ENCODE measurements around the gene SVIL.

- TF ChIP-seq, protein P1, sequence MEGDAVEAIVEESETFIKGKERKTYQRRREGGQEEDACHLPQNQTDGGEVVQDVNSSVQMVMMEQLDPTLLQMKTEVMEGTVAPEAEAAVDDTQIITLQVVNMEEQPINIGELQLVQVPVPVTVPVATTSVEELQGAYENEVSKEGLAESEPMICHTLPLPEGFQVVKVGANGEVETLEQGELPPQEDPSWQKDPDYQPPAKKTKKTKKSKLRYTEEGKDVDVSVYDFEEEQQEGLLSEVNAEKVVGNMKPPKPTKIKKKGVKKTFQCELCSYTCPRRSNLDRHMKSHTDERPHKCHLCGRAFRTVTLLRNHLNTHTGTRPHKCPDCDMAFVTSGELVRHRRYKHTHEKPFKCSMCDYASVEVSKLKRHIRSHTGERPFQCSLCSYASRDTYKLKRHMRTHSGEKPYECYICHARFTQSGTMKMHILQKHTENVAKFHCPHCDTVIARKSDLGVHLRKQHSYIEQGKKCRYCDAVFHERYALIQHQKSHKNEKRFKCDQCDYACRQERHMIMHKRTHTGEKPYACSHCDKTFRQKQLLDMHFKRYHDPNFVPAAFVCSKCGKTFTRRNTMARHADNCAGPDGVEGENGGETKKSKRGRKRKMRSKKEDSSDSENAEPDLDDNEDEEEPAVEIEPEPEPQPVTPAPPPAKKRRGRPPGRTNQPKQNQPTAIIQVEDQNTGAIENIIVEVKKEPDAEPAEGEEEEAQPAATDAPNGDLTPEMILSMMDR (conservative IDR thresholded peaks at IDR 0.05): no peak
- no peak for TF ChIP-seq EZH2 (IDR thresholded peaks at IDR 0.05; ENCODE audit: low read depth)
These were observed 15.5 kb downstream of the SVIL start for GRCh38 chr10:29619241-29619669.
